Measurements from ENCODE around the gene ATP1A1.

DNA sequence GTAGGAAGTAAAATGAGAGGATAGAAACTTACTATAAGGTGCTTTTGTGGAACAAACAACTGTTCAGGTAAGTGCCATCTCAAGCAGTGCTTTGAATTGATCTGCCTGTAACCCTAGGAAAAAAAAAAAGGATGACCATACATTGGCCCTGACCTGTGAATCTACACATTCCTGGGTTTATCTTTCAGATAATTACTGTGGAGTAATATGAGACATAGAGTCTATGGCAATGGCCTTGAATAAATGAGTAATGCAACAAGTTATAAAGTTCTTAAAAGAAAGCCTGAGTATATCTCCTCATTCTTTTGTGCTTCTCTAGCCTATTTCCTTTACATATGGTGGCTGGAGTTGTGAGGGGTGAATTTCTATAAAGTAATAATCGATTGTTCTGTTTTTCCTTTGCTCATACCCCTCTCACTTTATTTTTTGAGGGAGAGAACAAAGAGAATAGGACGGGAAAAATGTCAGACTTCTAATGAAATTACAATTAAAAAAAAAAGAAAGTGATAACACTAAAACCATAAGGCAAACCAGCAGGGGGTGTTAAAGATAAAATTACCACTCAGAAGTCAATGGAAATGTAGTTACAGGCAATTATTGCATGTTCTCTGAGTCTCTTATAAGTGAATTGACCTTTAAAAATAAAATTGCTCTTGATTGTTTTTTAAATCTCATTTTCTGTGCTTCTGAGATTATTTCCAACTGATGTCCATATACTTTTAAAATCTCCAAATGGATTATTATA is 12.4 kb upstream of the ATP1A1 start:
- TF ChIP-seq ZNF70 (CRISPR knock-in tag; IDR thresholded peaks at IDR 0.05) (no peak), TOX (CRISPR knock-in tag; IDR thresholded peaks at IDR 0.05; ENCODE audit: borderline replicate concordance) (no peak), RARB (CRISPR knock-in tag; IDR thresholded peaks at IDR 0.05) (no peak), ESRRG (CRISPR knock-in tag; IDR thresholded peaks at IDR 0.05) (no peak), SNAI2 (CRISPR knock-in tag; IDR thresholded peaks at IDR 0.05) (no peak), ISL1 (CRISPR knock-in tag; IDR thresholded peaks at IDR 0.05) (no peak)
